ENCODE data around the gene ARHGAP31. TPM values are rescaled to one million over a fixed set of nuclear protein-coding genes. Genes with fewer than 3 reads are reported as not detected.
A peak's percentile ranks its signal among the peaks of the same experiment; 100 is the strongest.

The ARHGAP31 gene
- total and polyA plus RNA-seq, 7 experiments from 2014 or later = 1.2 to 11.9 (median 3.0) TPM

GRCh38 chr3:119453822-119454221 lies 159.6 kb downstream of the ARHGAP31 start:
- H3K36me3 ChIP-seq (ENCODE audit: control insufficient read depth in 2 of 3, insufficient read depth in 3 of 3, low read length in 3 of 3) = peaks cover 5 to 56% (median 23%) of the 10 kb centered on the region in 3 experiments
- H3K4me3 ChIP-seq (ENCODE audit: low read length) = no peak overlapping the region
- no peak overlapping the region for H3K4me3 Mint-ChIP-seq
- ATAC-seq (no peak), DNase-seq (no peak)
- no peaks in the 10 kb centered on the region for H3K9me3 ChIP-seq (ENCODE audit: control insufficient read depth in 2 of 3, low read length in 3 of 3)
- H3K9me3 Mint-ChIP-seq = peaks cover 0 to 2% (median 0%) of the 10 kb centered on the region in 11 donors
- peak overlapping the region in 1 of 9 donors; percentile 47 for H3K27ac Mint-ChIP-seq
- no peaks in the 10 kb centered on the region for H3K27me3 ChIP-seq (ENCODE audit: control insufficient read depth in 2 of 2, insufficient read depth in 2 of 2, low read length in 2 of 2)
- peaks cover 11 to 32% (median 20%) of the 10 kb centered on the region in 7 donors for H3K4me1 Mint-ChIP-seq
- intact Hi-C loops (cut with micrococcal nuclease) = no loop called here
- no peak overlapping the region for H3K27ac ChIP-seq (ENCODE audit: low read depth, low read length)
- H3K27me3 Mint-ChIP-seq = no peaks in the 10 kb centered on the region
- no peaks in the 10 kb centered on the region for H3K4me1 ChIP-seq (ENCODE audit: control insufficient read depth in 2 of 2, insufficient read depth in 2 of 2, low read length in 2 of 2)
- ChIA-PET POLR2A (interaction anchor here (3.0 kb wide), 1 partner anchor 10 kb away, joined by 12 read pairs; the partner anchor contains the start of gene TMEM39A), CTCF (no interaction called here)
- peaks cover 12 to 55% (median 30%) of the 10 kb centered on the region in 5 donors for H3K36me3 Mint-ChIP-seq

GRCh38 chr3:119456469-119456868 lies 162.3 kb downstream of the ARHGAP31 start:
- CTCF ChIA-PET = no interaction called here
- H3K9me3 Mint-ChIP-seq = peaks cover 0 to 2% (median 0%) of the 10 kb centered on the region in 11 donors
- peaks cover 12 to 51% (median 31%) of the 10 kb centered on the region in 5 donors for H3K36me3 Mint-ChIP-seq
- intact Hi-C loops (cut with micrococcal nuclease) = no loop called here
- H3K36me3 ChIP-seq (ENCODE audit: control insufficient read depth in 2 of 3, insufficient read depth in 3 of 3, low read length in 3 of 3) = peaks cover 5 to 60% (median 24%) of the 10 kb centered on the region in 3 experiments
- peak overlapping the region in 2 of 9 donors; percentile 20 to 53 for H3K27ac Mint-ChIP-seq
- H3K4me1 Mint-ChIP-seq = peaks cover 19 to 54% (median 35%) of the 10 kb centered on the region in 7 donors
- no peaks in the 10 kb centered on the region for H3K27me3 Mint-ChIP-seq
- H3K4me3 Mint-ChIP-seq = no peak overlapping the region
- H3K9me3 ChIP-seq (ENCODE audit: control insufficient read depth in 2 of 3, low read length in 3 of 3) = no peaks in the 10 kb centered on the region
- no peak overlapping the region for H3K27ac ChIP-seq (ENCODE audit: low read depth, low read length)
- ATAC-seq (no peak), DNase-seq (no peak)
- no peaks in the 10 kb centered on the region for H3K27me3 ChIP-seq (ENCODE audit: control insufficient read depth in 2 of 2, insufficient read depth in 2 of 2, low read length in 2 of 2)
- POLR2A ChIA-PET = no interaction called here
- peaks cover 0 to 2% of the 10 kb centered on the region in 2 donors for H3K4me1 ChIP-seq (ENCODE audit: control insufficient read depth in 2 of 2, insufficient read depth in 2 of 2, low read length in 2 of 2)
- H3K4me3 ChIP-seq (ENCODE audit: low read length) = no peak overlapping the region

- Mint-ChIP-seq H3K4me3 (no peak overlapping the region), H3K9me3 (peaks cover 0 to 2% (median 0%) of the 10 kb centered on the region in 11 donors), H3K36me3 (peaks cover 12 to 46% (median 33%) of the 10 kb centered on the region in 5 donors), H3K27me3 (no peaks in the 10 kb centered on the region), H3K4me1 (peaks cover 19 to 62% (median 43%) of the 10 kb centered on the region in 7 donors), H3K27ac (no peak overlapping the region)
- H3K27me3 ChIP-seq (ENCODE audit: control insufficient read depth in 2 of 2, insufficient read depth in 2 of 2, low read length in 2 of 2) = no peaks in the 10 kb centered on the region
- H3K27ac ChIP-seq (ENCODE audit: low read depth, low read length) = no peak overlapping the region
- H3K9me3 ChIP-seq (ENCODE audit: control insufficient read depth in 2 of 3, low read length in 3 of 3) = no peaks in the 10 kb centered on the region
- H3K4me3 ChIP-seq (ENCODE audit: low read length) = no peak overlapping the region
- ChIA-PET CTCF (no interaction called here), POLR2A (no interaction called here)
- DNase-seq = no peak
- intact Hi-C loops (cut with micrococcal nuclease) = no loop called here
- peaks cover 5 to 60% (median 20%) of the 10 kb centered on the region in 3 experiments for H3K36me3 ChIP-seq (ENCODE audit: control insufficient read depth in 2 of 3, insufficient read depth in 3 of 3, low read length in 3 of 3)
- H3K4me1 ChIP-seq (ENCODE audit: control insufficient read depth in 2 of 2, insufficient read depth in 2 of 2, low read length in 2 of 2) = peaks cover 6 to 7% of the 10 kb centered on the region in 2 donors
- ATAC-seq = no peak
These were observed 163.1 kb downstream of the ARHGAP31 start for GRCh38 chr3:119457246-119457645.

- Histone ChIP-seq H3K27ac (ENCODE audit: low read depth, low read length) (peak within 1 kb of the TSS; percentile 86), H3K36me3 (ENCODE audit: control insufficient read depth in 2 of 3, insufficient read depth in 3 of 3, low read length in 3 of 3) (peaks cover 0 to 20% (median 7%) of the 10 kb centered on the region in 3 experiments), H3K4me1 (ENCODE audit: control insufficient read depth in 2 of 2, insufficient read depth in 2 of 2, low read length in 2 of 2) (peaks cover 16 to 26% of the 10 kb centered on the region in 2 donors), H3K9me3 (ENCODE audit: control insufficient read depth in 2 of 3, low read length in 3 of 3) (no peaks in the 10 kb centered on the region), H3K4me3 (ENCODE audit: low read length) (peak within 1 kb of the TSS; percentile 93), H3K27me3 (ENCODE audit: control insufficient read depth in 2 of 2, insufficient read depth in 2 of 2, low read length in 2 of 2) (no peaks in the 10 kb centered on the region)
- intact Hi-C loops (cut with micrococcal nuclease) = loop anchor here (1.0 to 10.0 kb wide), 15 partner anchors 17 to 1251 kb away; partner anchors contain the start of genes ARHGAP31 (in 2 of the 2), COX17 (in 2 of the 2), TIMMDC1 (in 2 of the 2) and B4GALT4 (in 1 of the 2)
- peak; percentile 97 to 99 (median 98) for DNase-seq
- Mint-ChIP-seq H3K9me3 (peaks cover 0 to 7% (median 4%) of the 10 kb centered on the region in 11 donors), H3K4me3 (peak within 1 kb of the TSS; percentile 82 to 96 (median 93)), H3K36me3 (peaks cover 6 to 19% (median 12%) of the 10 kb centered on the region in 5 donors), H3K27ac (peak within 1 kb of the TSS; percentile 97 to 100 (median 99)), H3K27me3 (peaks cover 0 to 4% (median 0%) of the 10 kb centered on the region in 5 donors), H3K4me1 (peaks cover 22 to 56% (median 45%) of the 10 kb centered on the region in 7 donors)
- CTCF ChIA-PET = interaction anchor here (1.0 to 2.0 kb wide), 3 partner anchors 10 to 222 kb away, joined by 3 to 6 read pairs (median 5); partner anchors contain the start of genes B4GALT4 and TIMMDC1
- POLR2A ChIA-PET = interaction anchor here (0.6 to 6.1 kb wide), 13 partner anchors 10 to 1133 kb away, joined by 3 to 92 read pairs (median 5); partner anchors contain the start of genes B4GALT4, COX17, LRRC58 and NDUFB4
- ATAC-seq = peak; percentile 91
These were observed 169.3 kb downstream of the ARHGAP31 start, which contains the start of gene TMEM39A for GRCh38 chr3:119463171-119464169. TMEM39A (minus strand) TSS chr3:119463615; CDS start chr3:119462074, 1,541 bp downstream.

- Mint-ChIP-seq H3K27me3 (peaks cover 0 to 4% (median 0%) of the 10 kb centered on the region in 5 donors), H3K36me3 (peaks cover 13 to 25% (median 16%) of the 10 kb centered on the region in 5 donors), H3K4me1 (peaks cover 36 to 47% (median 40%) of the 10 kb centered on the region in 7 donors)
These were observed 173.9 kb downstream of the ARHGAP31 start for GRCh38 chr3:119468041-119468440.

More at GRCh38 chr3:119468041-119468440, 173.9 kb downstream of the ARHGAP31 start:
- DNase-seq = no peak
- POLR2A ChIA-PET = interaction anchor here (1.0 to 3.2 kb wide), 4 partner anchors 30 to 883 kb away, joined by 3 to 42 read pairs (median 4); partner anchors contain the start of genes LRRC58 and TIMMDC1
- H3K27ac Mint-ChIP-seq = peak overlapping the region in 8 of 9 donors; percentile 86 to 95 (median 90)
- Histone ChIP-seq H3K9me3 (ENCODE audit: control insufficient read depth in 2 of 3, low read length in 3 of 3) (no peaks in the 10 kb centered on the region), H3K27ac (ENCODE audit: low read depth, low read length) (peak overlapping the region; percentile 88), H3K36me3 (ENCODE audit: control insufficient read depth in 2 of 3, insufficient read depth in 3 of 3, low read length in 3 of 3) (peaks cover 0 to 23% (median 0%) of the 10 kb centered on the region in 3 experiments), H3K4me3 (ENCODE audit: low read length) (no peak overlapping the region), H3K27me3 (ENCODE audit: control insufficient read depth in 2 of 2, insufficient read depth in 2 of 2, low read length in 2 of 2) (no peaks in the 10 kb centered on the region), H3K4me1 (ENCODE audit: control insufficient read depth in 2 of 2, insufficient read depth in 2 of 2, low read length in 2 of 2) (peaks cover 17 to 18% of the 10 kb centered on the region in 2 donors)
- intact Hi-C loops (cut with micrococcal nuclease) = loop anchor here (1.0 to 10.0 kb wide), 7 partner anchors 109 to 1275 kb away; partner anchors contain the start of genes COX17 (in 2 of the 2), ADPRH (in 1 of the 2), GTF2E1 (in 1 of the 2) and NDUFB4 (in 1 of the 2)
- CTCF ChIA-PET = interaction anchor here (0.6 kb wide), 1 partner anchor 9 kb away, joined by 4 read pairs; no protein-coding TSS in a partner anchor
- peak overlapping the region; percentile 90 to 97 (median 94) for H3K4me3 Mint-ChIP-seq
- ATAC-seq = no peak
- peaks cover 0 to 8% (median 4%) of the 10 kb centered on the region in 11 donors for H3K9me3 Mint-ChIP-seq
